GM19238 (cell line): Measurements from ENCODE around the gene INPP5J.
"Not testable (repeated sequence)": the region's sequence is repeated elsewhere in the genome, so short reads cannot be mapped to it uniquely, and the experiment has no call there.

ENCODE experiments used
- DNase-seq: peaks from one replicate; pipeline ENCODE4 v3.0.0; 2011; ENCODE audit warnings: low spot score; ENCODE audit not compliant: insufficient read length

The INPP5J gene

DNA sequence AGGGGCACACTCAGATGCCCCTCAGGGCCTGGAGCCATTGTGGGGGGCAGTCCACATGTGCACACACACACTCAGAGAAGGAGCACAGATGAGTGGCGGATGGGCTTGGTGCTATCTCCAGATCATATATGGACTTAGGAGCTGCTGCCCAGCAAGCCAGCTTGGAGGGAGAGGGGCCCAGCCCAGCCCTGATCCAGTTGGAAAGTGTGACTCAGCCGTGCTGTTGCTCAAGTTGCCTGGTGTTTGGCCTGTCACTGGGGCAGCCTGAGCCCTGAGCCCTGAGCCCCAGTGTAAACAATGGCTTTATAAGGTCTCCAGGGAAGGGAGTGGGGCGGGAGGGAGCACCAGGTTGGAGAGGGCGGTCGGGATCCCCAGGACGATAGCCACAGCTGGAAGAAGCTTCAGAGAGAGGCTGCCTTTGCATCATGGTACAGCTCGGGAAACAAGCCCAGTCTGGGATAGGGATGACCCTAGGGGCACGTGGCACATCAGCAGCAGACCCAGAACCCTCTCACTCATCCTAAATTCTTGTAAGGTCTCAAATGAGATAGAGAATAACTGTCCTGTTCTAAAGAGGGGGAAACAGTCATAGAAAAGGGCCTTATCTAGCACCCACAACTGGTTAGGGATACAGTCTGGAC is 20.2 kb upstream of the INPP5J start:
- no peak for DNase-seq

DNA sequence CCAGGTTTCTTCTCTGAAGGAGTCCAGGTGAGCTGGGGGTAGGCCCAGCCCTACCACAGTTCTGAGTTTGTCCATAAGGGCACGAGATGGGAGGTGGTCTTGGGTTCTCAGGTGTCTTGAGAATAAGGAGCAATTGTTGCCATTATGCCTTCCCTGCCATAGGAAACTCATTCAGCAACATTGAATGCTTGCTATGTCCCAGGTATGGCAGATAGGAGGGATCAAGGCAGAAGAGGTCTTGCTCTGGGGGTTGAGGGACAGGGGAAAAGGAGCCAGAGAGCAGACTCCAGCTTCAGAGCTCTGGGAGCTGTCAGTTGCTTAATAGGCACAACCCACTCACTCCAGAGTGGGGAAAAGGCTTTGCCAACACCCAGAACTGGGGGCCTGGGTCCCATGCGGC is 19.7 kb upstream of the INPP5J start:
- DNase-seq = no peak

DNA sequence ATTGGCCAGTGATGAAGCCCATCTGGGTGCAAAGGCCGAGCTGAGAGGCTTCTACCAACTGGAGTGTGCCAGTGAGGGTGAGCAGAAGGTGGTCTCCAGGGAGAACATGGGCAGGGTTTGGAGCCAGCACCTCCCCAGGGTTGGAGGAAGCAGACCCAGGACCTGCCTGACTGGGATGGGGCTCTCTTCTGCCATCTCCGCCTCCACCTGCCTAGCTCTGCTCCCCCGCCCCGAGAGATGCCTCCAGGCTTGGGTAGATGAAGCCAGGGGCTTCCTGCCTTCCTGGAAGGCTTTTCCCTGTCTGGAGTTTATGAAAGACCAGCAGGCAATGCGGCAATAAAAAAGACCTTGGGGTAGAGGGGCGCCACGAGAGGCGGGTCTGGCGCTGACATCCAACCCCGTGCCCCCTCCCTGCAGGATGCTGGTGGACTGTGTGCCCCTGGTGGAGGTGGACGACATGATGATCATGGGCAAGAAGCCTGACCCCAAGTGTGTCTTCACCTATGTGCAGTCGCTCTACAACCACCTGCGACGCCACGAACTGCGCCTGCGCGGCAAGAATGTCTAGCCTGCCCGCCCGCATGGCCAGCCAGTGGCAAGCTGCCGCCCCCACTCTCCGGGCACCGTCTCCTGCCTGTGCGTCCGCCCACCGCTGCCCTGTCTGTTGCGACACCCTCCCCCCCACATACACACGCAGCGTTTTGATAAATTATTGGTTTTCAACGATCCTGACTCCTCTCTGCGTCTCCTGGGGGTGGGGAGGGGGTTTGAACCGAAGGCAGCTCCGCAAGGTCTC is 18.7 kb upstream of the INPP5J start:
- no peak for DNase-seq

DNA sequence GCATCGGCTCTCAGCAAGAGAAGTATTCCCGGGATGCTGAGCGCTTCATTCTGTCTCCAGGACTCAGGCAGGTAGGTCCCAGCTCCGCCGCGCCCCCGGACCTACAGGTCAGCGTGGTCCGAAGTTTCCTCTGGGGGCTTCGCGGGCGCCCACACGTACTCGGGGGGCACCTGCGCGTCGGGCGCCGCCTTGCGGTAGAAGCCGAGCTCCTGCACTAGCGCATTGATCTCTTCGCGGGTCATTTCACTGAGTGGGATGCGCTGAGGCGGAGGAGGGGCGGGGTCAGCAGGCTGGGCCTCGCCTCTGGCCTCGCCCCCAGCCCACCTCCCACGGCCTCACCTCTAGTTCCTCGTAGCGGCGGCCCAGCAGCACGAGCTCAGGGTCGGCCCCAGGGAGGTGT is 17.9 kb upstream of the INPP5J start:
- DNase-seq = no peak

DNA sequence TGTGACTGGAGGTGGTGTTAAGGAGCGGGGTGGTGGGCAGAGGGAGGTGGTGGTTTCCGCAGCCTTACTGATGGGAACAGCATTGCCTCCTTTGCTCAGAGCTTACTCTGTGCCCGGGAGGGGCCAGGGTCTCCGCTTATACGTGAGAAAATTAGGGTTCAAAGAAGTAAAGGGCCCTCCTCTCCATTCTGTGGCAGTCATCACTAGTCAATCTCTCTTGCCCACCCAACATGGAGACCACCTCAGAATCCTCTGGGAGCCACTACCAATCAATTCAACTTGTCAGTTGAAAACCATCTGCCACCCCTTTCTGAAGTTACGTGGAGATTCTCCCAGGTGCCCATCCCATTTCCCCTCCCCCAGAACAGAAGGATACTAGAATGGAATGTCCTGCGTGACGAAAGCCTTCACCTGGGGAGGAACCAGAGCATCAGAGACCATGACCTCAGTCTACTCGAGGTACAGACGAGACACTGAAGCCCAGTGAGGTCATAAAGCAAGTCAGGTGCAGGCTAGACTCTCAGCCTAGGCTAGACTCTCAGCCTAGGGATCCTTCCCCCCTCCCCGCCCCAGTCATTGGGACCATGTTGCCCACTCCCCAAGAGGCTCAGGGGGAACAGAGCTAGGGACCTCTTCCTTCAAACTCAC is 17.4 kb upstream of the INPP5J start:
- DNase-seq = no peak

DNA sequence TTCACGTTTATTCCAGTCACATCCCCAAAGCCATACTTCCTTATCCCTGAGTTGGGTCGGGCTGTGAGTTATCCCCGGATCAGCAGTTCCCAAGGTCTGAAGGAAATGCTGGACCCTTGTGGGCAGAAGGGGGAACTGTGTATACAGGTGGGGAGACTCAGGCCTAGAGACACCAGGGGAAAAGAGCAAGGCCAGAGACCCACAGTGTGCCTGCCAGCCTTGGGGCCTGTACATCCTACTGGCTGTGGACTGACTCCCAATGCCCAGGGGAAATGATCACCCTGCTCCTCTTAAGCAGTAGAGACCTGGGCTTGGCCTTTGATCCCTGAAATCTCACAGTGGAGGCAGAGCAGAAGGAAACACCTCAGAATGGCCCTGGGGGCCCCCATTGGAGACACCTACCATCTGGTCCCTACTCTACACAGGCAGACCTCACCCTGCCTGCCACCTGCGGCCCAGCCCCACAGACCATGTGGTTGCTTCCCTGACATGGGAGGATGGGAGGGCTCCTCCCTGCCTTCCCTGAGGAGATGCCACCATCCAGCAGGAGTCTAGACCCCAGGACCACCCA is 16.7 kb upstream of the INPP5J start:
- DNase-seq = no peak

DNA sequence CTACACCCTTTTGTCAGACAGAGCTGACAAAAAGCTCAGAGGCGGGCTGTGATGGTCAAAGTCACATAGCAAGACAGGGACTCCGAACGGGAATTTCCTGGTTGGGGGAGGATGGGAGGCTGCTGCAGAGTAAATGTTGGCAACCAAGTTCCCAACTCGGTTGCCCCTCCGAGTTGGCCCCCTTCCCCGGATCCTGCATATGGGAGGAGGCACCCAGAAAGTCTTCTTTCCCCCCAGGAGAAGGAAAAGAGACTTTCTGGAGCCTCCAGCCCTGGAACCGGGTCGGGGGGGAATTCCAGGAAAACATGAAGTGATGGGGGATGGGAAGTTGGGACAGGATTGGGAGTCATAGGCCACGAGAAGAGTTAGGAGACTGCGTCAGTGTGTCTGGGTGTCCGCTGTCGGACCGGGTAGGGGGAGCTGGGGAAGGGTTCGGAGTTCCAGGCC is 16.0 kb upstream of the INPP5J start:
- no peak for DNase-seq

DNA sequence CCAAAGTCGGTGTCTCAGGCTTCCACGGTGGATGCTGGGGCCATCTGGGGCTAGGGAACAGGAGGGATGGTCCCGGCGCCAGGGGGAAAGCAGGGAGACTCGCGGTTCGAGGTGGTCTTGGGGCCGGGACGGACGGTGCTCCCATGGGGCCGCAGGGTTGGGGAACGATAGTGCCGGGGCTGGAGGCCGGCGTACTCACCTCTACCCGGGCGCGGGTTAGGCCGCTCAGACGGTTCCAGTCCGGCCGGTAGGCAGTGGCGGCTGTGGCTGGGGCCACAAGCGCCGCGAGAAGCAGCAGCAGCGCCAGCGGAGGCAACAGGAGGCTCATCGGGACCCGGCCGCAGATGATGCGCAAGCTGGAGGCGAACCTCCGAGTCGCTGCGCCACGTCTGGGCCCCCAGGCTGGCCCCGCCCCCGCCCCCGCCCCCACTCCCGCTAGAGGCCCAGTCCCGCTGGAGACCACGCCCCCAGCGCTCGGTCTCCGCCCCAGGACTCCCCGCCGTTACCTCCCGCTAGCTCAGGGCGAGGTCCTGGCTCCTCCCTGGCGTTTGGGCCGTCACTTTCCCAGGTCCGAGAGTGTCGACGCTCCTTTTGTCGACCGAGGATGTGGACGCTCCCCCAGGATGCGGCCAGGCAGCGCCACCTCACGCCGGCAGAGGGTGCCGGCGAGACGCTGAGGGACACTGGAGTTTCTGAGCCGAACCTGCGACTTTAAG is 15.4 kb upstream of the INPP5J start, which contains the start of gene SELENOM:
SELENOM (minus strand) TSS at position 391 of the 716 bp plus-strand sequence; CDS start at position 328, 63 bp downstream.
- DNase-seq = peak; percentile 96

DNA sequence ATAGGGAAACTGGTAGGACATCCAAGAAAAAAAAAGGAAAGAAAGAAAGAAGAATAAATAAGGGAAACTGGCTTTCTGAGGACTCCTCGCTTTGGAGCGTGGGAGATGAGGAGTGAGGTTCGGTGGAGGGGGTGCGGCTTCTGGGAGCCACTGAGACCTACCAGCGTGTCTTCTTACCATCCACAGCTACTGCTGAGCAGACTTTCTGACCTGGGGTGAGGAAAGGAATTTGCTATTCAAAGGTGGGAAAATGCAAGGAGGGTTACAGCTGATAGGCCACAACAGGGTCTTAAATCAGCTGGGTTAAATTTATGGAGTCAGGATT is 14.9 kb upstream of the INPP5J start:
- DNase-seq = no peak

DNA sequence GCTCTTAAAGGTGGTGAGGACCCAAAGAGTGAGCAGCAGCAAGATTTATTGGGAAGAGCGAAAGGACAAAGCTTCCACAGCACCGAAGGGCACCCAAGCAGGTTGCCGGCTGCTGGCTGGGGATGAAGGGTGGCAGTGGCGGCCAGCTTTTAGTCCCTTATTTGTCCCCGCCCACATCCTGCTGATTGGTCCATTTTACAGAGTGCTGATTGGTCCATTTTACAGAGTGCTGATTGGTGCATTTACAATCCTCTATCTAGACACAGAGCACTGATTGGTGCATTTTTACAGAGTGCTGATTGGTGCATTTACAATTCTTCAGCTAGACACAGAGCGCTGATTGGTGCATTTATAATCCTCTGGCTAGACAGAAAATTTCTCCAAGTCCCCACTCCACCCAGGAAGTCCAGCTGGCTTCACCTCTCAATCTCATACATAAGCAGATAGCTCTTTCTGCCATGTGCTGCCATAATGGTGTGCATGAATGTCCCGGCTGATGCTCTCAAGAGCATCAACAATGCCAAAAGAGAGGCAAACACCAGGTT is 10.1 kb upstream of the INPP5J start:
- DNase-seq = not testable (repeated sequence)

DNA sequence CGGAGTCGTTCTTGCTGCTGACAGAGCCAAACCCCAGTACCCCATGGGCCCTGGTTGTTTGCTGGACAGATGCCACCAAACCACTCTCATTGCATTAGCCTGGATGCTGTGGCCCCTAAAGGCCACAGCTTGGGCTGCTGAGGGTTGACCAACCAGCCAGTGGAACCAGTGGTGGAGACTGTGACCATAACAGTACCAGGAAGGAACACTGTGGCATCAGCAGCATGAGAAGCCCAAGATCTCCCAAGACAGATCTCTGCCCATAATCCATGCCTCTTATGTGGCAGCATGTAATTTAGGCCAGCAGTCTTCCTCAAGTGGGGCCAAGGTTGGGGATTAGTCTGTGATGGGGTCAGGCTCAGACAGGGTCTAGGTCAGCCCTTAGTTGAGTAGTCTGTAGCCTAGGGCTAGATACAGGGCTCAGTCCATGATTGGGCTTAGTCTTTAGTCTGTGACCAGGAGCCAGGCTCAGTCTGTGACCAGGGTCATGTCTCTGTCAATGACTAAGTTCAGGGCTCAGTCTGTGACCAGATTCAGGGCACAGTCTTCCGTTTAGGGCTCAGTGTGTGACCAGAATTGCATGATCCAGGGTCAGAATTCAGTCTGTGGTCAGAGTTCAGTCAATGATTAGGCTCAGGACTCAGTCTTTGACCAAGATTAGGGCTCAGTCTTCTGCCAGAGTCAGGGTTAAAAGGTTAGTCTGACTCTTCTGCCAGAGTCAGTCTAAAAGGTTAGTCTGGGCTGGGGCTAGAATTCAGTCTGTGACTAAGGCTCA is 4.5 kb upstream of the INPP5J start:
- no peak for DNase-seq

DNA sequence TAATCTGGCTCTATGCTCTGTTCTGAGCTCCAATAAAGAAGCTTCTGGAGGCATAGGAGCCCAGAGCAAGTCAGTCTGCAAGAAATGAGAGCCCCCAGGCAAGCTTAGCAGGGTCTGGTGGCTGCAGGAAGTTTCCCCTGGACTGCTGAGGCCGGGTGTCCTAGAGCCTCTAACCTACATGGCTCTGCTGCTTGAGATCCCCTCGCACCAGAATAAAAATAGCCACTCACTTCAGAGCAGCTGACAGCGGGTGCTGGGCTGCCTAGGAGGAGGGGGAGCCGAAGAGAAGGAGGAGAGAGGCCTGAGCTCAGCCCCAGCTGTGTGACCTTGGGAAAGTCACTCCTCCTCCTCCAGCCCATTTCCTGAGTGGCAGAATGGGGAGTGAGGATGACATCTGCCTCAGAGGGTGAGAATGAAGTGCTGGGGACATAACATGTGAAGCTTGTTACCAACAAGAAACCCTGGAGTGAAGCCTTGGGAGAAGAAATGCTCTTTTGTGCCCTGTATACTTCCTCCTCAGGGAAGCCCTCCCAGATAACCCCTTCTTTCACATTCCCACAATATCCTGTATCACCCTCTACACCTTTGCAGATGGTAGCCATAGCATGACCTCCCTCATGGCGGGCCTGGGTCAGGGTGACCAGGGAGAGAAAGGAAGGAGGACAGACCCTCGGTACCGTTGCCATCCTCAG is 3.6 kb upstream of the INPP5J start:
- no peak for DNase-seq

DNA sequence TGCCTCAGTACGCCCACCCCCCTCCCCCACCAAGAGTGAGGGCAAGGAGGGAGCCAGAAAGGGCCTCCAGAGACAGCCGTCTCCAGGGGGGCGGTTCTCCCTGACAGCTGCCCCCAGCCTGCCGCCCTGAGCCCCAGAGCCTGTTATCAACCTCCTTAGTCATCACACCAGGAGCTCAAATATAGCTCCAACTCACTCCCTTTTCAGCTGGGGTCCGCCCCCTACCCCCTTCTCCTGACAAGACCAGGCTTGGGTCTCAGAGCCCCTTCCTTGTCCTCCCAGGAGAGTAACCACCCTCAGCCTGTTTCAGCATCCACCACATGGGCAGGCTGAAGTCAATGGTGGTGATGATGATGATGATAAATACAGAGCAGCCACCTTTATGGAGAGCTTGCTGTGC is 2.5 kb upstream of the INPP5J start:
- no peak for DNase-seq

DNA sequence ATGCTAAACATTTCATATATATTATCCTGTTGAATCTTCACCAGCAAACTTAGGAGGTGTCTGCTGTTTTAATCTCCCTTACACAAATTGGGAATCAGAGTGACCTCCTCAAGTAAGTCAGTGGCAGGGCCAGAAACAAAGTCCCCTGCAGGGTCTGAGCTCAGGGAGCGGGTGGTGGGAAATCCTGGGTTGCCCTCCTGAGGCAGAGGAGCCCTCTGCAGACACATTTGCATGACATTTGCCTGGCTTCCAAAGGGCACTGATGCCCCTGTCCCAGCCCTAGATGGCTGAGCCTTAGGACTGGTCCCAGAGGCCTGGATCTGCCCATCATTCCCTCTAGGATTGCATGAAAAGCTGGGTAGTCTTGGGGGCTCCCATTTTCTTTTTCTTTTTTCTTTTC is 2.1 kb upstream of the INPP5J start:
- no peak for DNase-seq

DNA sequence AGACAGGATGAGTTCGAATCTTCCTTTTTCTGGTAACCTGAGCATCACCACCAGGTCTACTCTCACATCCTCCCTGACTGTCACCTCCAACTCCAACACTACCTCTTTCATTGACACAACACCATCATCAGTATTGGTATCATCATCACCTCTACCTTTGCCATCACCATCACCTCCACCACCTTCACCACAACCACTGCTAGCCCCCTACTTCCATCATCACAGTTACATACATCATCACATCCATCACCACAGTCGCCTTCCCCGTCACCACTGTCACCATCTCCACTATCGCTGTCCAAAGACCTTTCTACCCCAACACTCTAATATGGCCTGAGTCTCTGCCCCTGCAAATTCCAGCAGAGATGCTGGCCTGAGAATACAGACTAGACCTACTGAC is 1.4 kb upstream of the INPP5J start:
- DNase-seq = no peak

DNA sequence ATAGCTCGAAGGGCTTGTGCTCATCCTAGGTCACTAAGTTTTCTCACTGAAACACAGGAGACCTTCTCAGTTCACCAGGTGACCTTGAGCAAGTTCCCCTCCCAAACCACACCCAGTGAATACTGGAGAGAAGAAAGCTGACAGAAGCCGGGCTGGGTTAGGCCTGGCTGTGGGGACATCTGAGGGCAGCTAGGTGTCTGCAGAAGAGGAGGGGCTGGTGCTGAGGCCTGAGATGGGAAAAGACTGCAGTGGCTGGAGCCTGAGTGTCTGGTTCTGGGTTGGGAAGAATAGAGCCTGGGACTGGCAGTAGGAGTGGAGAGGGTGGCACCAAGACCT is 602 bp upstream of the INPP5J start:
- DNase-seq = no peak

DNA sequence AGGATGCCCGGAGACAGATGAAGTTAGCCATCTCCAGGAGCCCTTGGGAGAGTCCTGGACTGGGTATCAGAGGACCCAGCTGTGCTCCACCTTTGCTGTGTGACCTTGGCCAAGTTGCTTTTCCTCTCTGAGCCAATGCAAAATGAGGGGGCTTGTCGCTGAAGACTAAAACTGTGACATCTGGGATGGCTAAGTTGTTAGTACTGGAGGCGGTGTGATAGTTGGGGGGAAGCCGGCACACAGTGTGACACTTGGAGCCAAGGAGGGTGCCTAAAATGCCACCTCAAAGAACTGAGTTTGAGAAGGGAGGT is 481 bp downstream of the INPP5J start:
- no peak for DNase-seq

DNA sequence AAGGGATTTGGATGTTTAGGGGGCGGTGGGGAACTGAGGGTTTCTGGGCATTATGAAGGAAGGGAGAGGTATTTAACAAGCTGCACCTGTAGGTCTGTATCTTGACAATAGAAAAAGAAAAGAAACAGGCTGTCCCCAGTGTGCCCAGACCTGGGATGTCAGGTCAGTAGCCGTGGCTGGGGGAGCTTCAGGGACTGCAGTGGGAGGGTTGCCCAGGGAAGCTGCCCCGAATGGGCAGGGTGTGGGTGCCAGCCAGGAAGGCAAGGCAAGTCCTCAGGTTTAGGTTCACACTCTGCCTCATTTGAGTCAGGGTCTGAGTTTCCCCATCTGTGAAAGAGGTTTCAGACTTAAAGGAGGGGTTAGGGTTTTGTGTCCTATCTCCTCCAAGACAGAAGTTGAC is 1.5 kb downstream of the INPP5J start:
- DNase-seq = no peak

DNA sequence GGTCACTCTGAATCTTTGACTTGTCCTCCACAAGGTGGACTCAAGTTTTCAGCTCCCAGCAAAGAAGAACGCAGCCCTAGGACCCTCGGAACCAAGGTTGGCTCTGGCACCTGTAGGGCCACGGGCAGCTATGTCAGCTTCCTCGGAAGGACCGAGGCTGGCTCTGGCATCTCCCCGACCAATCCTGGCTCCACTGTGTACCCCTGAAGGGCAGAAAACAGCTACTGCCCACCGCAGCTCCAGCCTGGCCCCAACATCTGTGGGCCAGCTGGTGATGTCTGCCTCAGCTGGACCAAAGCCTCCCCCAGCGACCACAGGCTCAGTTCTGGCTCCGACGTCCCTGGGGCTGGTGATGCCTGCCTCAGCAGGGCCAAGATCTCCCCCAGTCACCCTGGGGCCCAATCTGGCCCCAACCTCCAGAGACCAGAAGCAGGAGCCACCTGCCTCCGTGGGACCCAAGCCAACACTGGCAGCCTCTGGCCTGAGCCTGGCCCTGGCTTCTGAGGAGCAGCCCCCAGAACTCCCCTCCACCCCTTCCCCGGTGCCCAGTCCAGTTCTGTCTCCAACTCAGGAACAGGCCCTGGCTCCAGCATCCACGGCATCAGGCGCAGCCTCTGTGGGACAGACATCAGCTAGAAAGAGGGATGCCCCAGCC is 2.2 kb downstream of the INPP5J start:
- no peak for DNase-seq
